NCI-H2227 treated with DMSO at 0.1 percent for 48 hours (cell line): ENCODE measurements around the gene CBL.

Source experiments
- DNase-seq: peaks from one replicate; lab custom pipeline; 2025; lab: John Stamatoyannopoulos, UW

The CBL gene

GRCh38 chr11:119267645-119268044, 61.5 kb downstream of the CBL start:
- DNase-seq = no peak

GRCh38 chr11:119273721-119274120, 67.6 kb downstream of the CBL start:
- DNase-seq = no peak

- DNase-seq = no peak
Observed at GRCh38 chr11:119277660-119278059, 71.5 kb downstream of the CBL start.

GRCh38 chr11:119282495-119282894, 76.4 kb downstream of the CBL start:
- no peak for DNase-seq

- DNase-seq = no peak
Observed at GRCh38 chr11:119284344-119285157, 78.4 kb downstream of the CBL start.

- DNase-seq = no peak
Observed at GRCh38 chr11:119285431-119285830, 79.3 kb downstream of the CBL start.

GRCh38 chr11:119288219-119288618, 82.1 kb downstream of the CBL start:
- no peak for DNase-seq

- DNase-seq = no peak
Observed at GRCh38 chr11:119290894-119291497, 84.9 kb downstream of the CBL start.

- no peak for DNase-seq
Observed at GRCh38 chr11:119293461-119293860, 87.3 kb downstream of the CBL start.

GRCh38 chr11:119295178-119295577, 89.0 kb downstream of the CBL start:
- DNase-seq = no peak

GRCh38 chr11:119297938-119298337, 91.8 kb downstream of the CBL start:
- no peak for DNase-seq

- DNase-seq = no peak
Observed at GRCh38 chr11:119298726-119299125, 92.6 kb downstream of the CBL start.

- DNase-seq = no peak
Observed at GRCh38 chr11:119299416-119299815, 93.3 kb downstream of the CBL start.

- DNase-seq = no peak
Observed at GRCh38 chr11:119300198-119300964, 94.2 kb downstream of the CBL start.

GRCh38 chr11:119303227-119303718, 97.1 kb downstream of the CBL start:
- no peak for DNase-seq

GRCh38 chr11:119305556-119306372, 99.6 kb downstream of the CBL start:
- DNase-seq = no peak

- DNase-seq = no peak
Observed at GRCh38 chr11:119306373-119306890, 100.3 kb downstream of the CBL start.

- DNase-seq = no peak
Observed at GRCh38 chr11:119307219-119307618, 101.1 kb downstream of the CBL start.

- DNase-seq = no peak
Observed at GRCh38 chr11:119307974-119308373, 101.8 kb downstream of the CBL start.

- no peak for DNase-seq
Observed at GRCh38 chr11:119309411-119309810, 103.3 kb downstream of the CBL start.

- DNase-seq = no peak
Observed at GRCh38 chr11:119309953-119310681, 104.0 kb downstream of the CBL start.
